ENCODE results near the gene LYG2.
"Not testable (repeated sequence)": the region's sequence is repeated elsewhere in the genome, so short reads cannot be mapped to it uniquely, and the experiment has no call there.

Gene LYG2

DNA sequence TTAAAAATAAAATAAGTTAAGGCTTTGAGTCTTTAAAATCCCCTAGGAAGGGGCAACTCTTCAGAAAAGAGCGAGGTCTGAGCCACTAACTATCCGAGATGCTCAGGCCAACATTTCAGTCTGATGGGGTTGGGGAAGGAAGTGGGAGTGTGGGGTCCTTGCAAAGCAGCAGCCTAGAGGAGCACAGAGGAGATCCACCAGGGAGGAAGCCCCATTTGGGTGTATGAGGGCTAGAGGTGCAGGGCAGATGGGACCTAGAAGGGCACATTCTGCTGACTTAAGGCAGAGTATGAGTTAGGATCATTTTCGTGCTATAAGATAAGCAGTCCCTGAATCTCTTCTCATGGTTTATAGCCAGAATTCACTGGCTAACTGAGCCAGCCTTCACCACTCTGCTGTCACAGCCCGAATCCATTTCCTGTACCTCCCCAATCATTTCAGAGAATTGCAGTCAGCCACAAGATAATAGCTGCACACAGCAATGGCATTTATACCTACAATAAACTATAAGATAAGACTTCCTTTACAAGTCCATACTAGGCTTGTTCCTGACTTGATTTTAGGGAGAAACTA, 37.5 kb downstream of the LYG2 start:
- no peak for DNase-seq (ENCODE audit: low read depth, low spot score)
- no peaks in the 10 kb centered on the region for H3K9me3 ChIP-seq (ENCODE audit: low read depth, low read length)
- no peak for TF ChIP-seq POLR2AphosphoS5 (IDR thresholded peaks at IDR 0.05; ENCODE audit: borderline replicate concordance, low read depth, low read length)
- TF ChIP-seq FOXP2 (optimal IDR thresholded peaks at IDR 0.05; ENCODE audit: control extremely low read depth, extremely low read length, insufficient read depth), result no peak
- no peak overlapping the region for H3K9ac ChIP-seq (ENCODE audit: insufficient read length)
- H3K27ac ChIP-seq, result no peak overlapping the region
- no peak overlapping the region for H3K4me3 ChIP-seq
- no peaks in the 10 kb centered on the region for H3K36me3 ChIP-seq (ENCODE audit: insufficient read depth, low read length)

DNA sequence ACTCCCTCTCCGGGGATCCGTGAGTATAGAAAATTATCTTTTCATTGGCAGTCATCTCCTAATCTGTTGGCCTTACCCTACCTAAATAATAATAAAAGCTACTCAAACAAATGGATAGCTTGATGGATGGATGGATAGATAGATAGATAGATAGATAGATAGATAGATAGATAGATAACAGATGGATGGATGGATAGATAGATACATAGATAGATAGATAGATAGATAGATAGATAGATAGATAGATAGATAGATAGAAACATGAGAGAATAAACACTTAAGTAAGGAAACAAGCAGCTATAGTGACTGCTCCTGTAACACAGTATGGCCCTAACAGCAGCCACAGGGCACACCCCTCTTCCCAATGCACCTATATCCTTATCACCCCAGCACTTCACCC, 39.4 kb downstream of the LYG2 start:
- no peak for DNase-seq (ENCODE audit: low read depth, low spot score)
- H3K36me3 ChIP-seq (ENCODE audit: insufficient read depth, low read length), result no peaks in the 10 kb centered on the region
- H3K27ac ChIP-seq, result no peak overlapping the region
- no peaks in the 10 kb centered on the region for H3K9me3 ChIP-seq (ENCODE audit: low read depth, low read length)
- no peak for TF ChIP-seq EZH2 (IDR thresholded peaks at IDR 0.05)
- no peak for TF ChIP-seq FOXP2 (optimal IDR thresholded peaks at IDR 0.05; ENCODE audit: control extremely low read depth, extremely low read length, insufficient read depth)
- no peak for TF ChIP-seq POLR2AphosphoS5 (IDR thresholded peaks at IDR 0.05; ENCODE audit: borderline replicate concordance, low read depth, low read length)
- no peak overlapping the region for H3K4me3 ChIP-seq
- H3K9ac ChIP-seq (ENCODE audit: insufficient read length), result no peak overlapping the region

DNA sequence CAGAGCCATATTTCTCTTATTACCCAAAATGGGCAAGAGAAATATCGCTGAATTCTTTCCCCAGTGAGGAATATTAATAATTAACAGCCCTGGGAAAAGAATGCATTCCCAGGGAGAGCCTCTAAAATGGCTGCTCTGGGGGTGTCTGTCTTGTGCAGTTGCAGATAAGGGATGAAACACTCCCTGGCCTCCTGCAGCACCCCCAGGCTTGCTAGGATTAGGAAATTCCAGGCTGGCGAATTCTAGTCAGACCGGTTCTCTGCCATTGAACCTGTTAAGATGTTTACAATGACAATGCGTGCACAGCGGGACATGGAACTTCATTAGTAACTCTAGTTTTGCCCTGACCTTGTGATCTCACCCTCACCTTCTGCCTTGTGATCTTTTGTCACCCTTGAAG, 50.0 kb downstream of the LYG2 start:
- Histone ChIP-seq H3K27ac (no peak overlapping the region), H3K9me3 (ENCODE audit: low read depth, low read length) (no peaks in the 10 kb centered on the region), H3K9ac (ENCODE audit: insufficient read length) (no peak overlapping the region), H3K4me3 (no peak overlapping the region), H3K36me3 (ENCODE audit: insufficient read depth, low read length) (no peaks in the 10 kb centered on the region)
- no peak for TF ChIP-seq EZH2 (IDR thresholded peaks at IDR 0.05)
- TF ChIP-seq FOXP2 (optimal IDR thresholded peaks at IDR 0.05; ENCODE audit: control extremely low read depth, extremely low read length, insufficient read depth), result no peak
- TF ChIP-seq POLR2AphosphoS5 (IDR thresholded peaks at IDR 0.05; ENCODE audit: borderline replicate concordance, low read depth, low read length), result no peak
- DNase-seq (ENCODE audit: low read depth, low spot score), result no peak

GRCh38 chr2:99201959-99202678, 53.3 kb downstream of the LYG2 start:
- H3K4me3 ChIP-seq, result no peak overlapping the region
- no peak for TF ChIP-seq EZH2 (IDR thresholded peaks at IDR 0.05)
- TF ChIP-seq POLR2AphosphoS5 (IDR thresholded peaks at IDR 0.05; ENCODE audit: borderline replicate concordance, low read depth, low read length), result no peak
- no peak for TF ChIP-seq FOXP2 (optimal IDR thresholded peaks at IDR 0.05; ENCODE audit: control extremely low read depth, extremely low read length, insufficient read depth)
- H3K27ac ChIP-seq, result no peak overlapping the region
- H3K9me3 ChIP-seq (ENCODE audit: low read depth, low read length), result no peaks in the 10 kb centered on the region
- no peak overlapping the region for H3K9ac ChIP-seq (ENCODE audit: insufficient read length)
- H3K36me3 ChIP-seq (ENCODE audit: insufficient read depth, low read length), result peaks cover 13% of the 10 kb centered on the region; the same call in 1 of the 2 replicates
- DNase-seq (ENCODE audit: low read depth, low spot score), result no peak

DNA sequence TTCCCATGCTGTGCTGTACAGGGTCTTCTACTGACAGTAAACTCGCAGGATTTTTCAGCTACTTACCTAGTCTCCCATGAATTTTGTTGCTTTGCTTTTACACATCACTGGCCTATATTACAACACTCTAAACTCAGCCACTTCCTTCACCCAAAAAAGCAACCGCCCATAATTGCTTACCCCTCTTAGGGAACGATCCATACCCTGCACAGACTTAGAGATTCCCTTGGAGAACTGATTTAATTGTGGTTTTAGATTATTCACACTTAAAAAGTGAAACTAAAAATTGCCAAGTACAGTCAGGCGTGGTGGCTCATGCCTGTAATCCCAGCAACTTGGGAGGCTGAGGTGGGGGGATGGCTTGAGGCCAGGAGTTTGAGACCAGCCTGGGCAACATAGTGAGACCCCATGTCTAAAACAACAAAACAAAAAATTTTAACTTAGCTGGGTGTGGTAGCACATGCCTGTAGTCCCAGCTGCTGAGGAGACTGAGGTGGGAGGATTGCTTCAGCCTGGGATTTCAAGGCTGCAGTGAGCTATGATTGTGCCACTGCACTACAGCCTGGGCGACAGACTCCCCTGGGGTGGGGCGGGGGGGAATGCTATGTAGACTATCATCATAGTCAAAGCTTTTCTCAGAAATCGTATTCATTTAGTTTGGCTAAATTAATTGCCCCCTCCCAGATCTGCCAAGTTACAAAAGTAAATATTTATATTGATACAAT, 55.2 kb downstream of the LYG2 start:
- TF ChIP-seq EZH2 (IDR thresholded peaks at IDR 0.05) (no peak), FOXP2 (optimal IDR thresholded peaks at IDR 0.05; ENCODE audit: control extremely low read depth, extremely low read length, insufficient read depth) (no peak), POLR2AphosphoS5 (IDR thresholded peaks at IDR 0.05; ENCODE audit: borderline replicate concordance, low read depth, low read length) (no peak)
- H3K27ac ChIP-seq, result no peak overlapping the region
- H3K36me3 ChIP-seq (ENCODE audit: insufficient read depth, low read length), result peaks cover 32% of the 10 kb centered on the region
- no peaks in the 10 kb centered on the region for H3K9me3 ChIP-seq (ENCODE audit: low read depth, low read length)
- no peak overlapping the region for H3K4me3 ChIP-seq
- no peak overlapping the region for H3K9ac ChIP-seq (ENCODE audit: insufficient read length)
- DNase-seq (ENCODE audit: low read depth, low spot score), result no peak

- Histone ChIP-seq H3K36me3 (ENCODE audit: insufficient read depth, low read length) (peaks cover 37% of the 10 kb centered on the region), H3K4me3 (no peak overlapping the region), H3K9me3 (ENCODE audit: low read depth, low read length) (no peaks in the 10 kb centered on the region), H3K27ac (no peak overlapping the region), H3K9ac (ENCODE audit: insufficient read length) (no peak overlapping the region)
- DNase-seq (ENCODE audit: low read depth, low spot score), result no peak
- TF ChIP-seq EZH2 (IDR thresholded peaks at IDR 0.05) (no peak), POLR2AphosphoS5 (IDR thresholded peaks at IDR 0.05; ENCODE audit: borderline replicate concordance, low read depth, low read length) (no peak), FOXP2 (optimal IDR thresholded peaks at IDR 0.05; ENCODE audit: control extremely low read depth, extremely low read length, insufficient read depth) (no peak)
Observed at GRCh38 chr2:99198103-99198841, 57.2 kb downstream of the LYG2 start.

- not testable (repeated sequence) for DNase-seq (ENCODE audit: low read depth, low spot score); H3K4me3 ChIP-seq; H3K9me3 ChIP-seq (ENCODE audit: low read depth, low read length); H3K9ac ChIP-seq (ENCODE audit: insufficient read length); H3K27ac ChIP-seq
- peaks cover 70% of the 10 kb centered on the region for H3K36me3 ChIP-seq (ENCODE audit: insufficient read depth, low read length)
Observed at GRCh38 chr2:99192364-99192763, 63.1 kb downstream of the LYG2 start.

All from SK-N-MC (cell line).